DMS153 treated with DMSO at 0.1 percent for 48 hours (cell line): ENCODE data around the gene TESK1.
A peak's percentile ranks its signal among the peaks of the same experiment; 100 is the strongest.
"Not testable (repeated sequence)": the region's sequence is repeated elsewhere in the genome, so short reads cannot be mapped to it uniquely, and the experiment has no call there.

Source experiments
- DNase-seq: peaks from one replicate; lab custom pipeline; 2025; ENCODE audit not compliant: unreplicated experiment; lab: John Stamatoyannopoulos, UW

TESK1 gene

DNA sequence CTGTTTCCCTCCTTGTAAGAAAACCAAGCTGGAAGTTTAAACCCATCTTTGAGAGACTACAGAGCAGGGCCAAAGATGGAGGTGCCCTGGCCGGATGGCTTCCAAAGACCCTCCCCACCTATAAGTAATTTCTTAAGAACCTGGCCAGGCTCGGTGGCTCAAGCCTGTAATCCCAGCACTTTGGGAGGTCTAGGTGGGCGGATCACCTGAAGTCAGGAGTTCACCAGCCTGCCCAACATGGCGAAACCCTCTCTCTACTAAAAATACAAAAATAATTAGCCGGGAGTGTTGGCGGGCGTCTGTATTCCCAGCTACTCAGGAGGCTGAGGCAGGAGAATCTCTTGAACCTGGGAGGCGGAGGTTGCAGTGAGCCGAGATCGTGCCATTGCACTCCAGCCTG is 40.7 kb downstream of the TESK1 start:
- DNase-seq, result not testable (repeated sequence)

- DNase-seq, result peak; percentile 44
These were observed 41.1 kb downstream of the TESK1 start for GRCh38 chr9:35646153-35646532.

- peak; percentile 89 for DNase-seq
These were observed 41.6 kb downstream of the TESK1 start for GRCh38 chr9:35646533-35647265.

DNA sequence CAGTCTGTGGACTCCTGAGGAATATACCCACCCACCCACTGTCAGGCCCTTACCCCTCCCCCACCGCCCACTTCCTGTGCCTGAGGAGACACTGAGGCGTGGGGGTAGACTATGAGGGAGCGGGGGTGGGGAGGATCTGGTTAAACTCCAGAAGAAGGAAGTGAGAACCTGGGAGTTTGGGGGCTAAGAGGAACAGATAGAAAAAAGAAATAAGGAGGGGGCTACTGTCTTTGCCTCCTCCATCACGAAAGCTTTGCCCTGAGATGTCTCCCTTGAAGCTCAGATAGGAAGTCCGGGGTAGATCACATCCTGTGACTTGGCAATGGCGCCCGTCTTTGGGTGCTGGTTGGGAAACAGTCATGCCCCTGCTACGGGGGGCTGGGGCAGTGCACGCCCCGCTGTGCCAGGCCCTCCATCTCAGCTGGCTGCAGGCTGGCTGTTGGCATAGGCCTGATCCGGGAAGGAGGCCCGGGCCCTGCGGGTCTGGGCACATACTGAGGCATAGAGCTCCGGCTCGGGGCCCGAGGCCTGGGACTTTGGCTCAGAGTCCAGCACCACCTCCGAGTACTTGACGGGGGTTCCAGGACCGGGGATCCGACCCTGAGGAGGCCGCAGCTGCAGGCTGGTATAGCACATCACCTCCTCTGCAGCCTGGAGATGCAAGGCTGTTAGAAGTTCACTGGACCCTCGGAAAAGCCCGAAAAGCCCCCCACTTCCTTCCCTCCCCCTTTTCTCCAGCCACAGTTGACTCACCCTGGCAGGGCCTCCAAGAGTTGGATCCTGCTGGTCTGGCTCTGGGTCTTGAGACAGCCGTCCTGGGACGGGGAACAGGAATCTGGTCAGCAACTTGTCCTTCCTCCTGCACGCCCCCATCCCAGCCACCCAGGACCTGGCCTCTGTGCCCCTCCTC is 44.6 kb downstream of the TESK1 start:
- DNase-seq, result no peak

DNA sequence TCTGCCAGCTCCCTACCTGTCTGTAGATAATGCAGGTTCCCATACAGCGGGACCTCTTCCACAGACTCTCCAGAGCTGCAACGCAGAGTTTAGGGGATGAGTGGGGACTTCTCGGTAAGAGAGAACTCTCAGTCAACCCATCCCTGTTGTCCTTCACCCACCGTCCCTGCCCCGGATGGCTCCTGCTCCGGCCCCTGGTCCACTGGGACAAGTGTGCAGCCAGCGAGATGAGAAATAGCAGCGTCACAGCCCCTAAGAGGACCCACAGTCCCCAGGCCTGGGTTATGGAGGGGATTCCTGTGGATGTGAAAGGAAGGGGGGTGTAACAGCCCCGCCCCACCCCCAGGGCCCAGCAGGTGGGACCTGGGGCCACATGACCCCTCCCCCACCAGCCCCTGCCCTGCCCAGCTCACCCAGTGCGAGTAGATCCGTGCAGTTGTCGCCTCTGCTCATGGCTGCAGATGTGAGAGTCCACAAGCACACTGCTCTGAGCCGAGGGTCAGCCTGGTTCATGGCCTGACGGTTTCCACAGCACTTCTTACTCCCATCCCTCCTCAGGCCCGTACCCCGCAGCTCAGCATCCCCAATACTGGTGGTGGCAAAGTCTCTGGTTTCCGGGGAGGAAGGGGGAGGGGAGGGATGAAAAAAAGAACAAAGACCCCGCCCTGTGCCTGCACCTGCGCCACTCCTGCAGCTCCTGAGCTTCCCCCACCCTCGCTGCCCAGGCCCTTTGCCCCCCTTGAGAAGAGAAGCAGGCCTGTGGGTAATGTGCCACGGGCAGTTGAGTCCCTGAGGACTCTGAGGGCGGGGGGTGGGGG is 45.5 kb downstream of the TESK1 start, which contains the start of gene SIT1:
SIT1 (minus strand) TSS at position 591 of the 818 bp plus-strand sequence; CDS start at position 513, 78 bp downstream.
- no peak for DNase-seq

GRCh38 chr9:35651956-35652828 is 47.1 kb downstream of the TESK1 start:
- no peak for DNase-seq

DNA sequence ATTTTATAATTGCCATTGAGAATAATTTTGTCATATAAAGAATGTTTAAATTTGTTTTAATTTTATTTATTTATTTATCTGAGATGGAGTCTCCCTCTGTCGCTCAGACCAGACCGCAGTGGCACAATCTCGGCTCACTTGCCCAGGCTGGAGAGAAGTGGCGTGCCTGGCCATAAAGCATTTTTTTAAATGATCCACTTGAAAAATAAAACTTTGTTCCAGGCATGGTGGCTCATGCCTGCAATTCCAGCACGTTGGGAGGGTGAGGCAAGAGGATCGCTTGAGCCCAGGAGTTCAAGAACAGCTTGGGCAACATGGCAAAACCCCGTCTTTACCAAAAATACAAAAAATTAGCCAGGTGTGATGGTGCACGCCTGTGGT is 47.8 kb downstream of the TESK1 start:
- no peak for DNase-seq

DNA sequence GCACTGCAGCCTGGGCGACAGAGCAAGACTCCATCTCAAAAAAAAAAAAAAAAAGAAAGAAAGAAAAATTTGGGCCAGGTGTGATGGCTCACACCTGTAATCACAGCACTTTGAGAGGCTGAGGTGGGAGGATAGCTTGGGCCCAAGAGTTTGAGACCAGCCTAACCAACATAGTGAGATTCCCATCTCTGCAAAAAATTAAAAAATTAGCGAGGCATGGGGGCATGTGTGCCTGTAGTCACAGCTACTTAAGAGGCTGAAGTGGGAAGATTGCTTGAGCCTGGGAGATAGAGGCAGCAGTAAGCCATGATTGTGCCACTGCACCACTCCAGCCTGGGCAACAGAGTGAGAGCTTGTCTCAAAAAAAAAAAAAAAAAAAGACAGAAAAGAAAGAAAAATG is 48.5 kb downstream of the TESK1 start:
- no peak for DNase-seq

DNA sequence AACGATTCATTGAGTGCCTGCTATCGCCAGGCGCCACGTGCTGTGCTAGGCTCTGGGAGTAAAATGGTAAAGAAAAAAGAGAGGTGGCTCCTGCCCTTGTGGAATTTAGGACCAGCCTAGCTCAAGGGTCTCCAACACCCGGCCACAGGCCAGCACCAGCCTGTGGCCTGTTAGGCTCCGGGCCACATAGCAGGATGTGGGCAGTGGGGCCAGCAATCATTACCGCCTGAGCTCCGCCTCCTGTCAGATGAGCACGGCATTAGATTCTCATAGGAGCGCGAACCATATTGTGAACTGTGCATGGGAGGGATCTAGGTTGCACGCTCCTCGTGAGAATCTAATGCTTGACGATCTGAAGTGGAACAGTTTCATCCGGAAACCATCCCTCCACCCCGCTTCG is 51.3 kb downstream of the TESK1 start:
- DNase-seq, result no peak

DNA sequence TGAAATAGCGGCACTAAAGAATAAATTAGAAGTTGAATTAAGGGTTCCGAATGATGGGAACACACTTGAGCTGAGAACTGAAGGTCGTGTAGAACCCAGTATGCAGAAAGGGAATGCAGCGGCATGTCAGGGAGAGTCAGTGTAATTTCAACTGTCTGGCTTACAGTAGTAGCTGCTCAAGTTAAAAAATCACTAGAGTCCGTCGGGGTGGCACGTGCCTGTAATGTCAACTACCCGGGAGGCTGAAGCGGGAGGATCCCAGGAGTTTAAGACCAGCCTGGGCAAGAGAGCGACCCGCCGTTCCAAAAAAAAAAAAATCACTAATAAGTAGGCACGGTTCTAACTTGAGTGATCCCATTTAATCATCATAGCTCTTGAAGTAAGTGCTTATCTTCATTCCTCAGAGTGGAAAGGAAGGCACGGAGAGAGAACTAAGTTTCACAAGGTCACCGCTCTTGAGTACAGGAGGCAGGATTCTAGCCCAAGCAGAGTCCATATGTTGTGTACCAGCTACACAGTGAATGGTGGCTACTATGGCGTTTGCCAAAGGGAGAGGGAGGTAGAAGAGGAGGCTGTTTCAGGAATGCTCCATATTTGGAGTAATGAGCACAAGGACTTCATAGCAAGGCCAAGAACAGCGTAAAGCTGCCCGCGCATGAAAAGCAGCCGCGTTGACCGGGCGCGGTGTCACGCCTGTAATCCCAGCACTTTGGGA is 51.9 kb downstream of the TESK1 start:
- no peak for DNase-seq

DNA sequence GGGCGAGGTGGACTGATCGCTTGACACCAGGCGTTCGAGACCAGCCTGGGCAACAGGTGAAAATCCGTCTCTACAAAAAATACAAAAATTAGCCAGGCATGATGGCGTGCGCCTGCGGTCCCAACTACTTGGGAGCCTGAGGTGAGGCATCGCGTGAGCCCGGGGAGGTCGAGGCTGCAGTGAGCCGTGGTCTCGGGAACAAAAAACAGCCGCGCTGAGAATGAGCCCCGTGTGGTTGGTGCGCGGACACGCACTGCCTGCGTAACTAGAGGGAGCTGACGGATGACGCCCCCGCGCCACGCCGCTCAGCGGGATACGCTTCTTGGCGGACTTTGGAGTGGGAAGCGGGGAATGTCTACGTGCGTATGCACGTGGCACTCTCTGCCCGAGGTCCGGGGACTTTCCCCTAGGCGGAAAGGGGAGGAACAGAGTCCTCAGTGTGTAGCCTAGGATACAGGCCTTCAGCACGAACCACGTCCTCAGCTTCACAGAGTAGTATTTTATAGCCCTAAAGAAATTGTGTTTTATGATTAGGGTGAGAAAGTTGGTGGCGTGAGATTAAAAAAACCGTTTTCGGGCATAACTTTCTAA is 52.6 kb downstream of the TESK1 start, which contains the start of gene RMRP:
RMRP (minus strand) TSS at position 474 of the 591 bp plus-strand sequence.
- DNase-seq, result peak; percentile 93

DNA sequence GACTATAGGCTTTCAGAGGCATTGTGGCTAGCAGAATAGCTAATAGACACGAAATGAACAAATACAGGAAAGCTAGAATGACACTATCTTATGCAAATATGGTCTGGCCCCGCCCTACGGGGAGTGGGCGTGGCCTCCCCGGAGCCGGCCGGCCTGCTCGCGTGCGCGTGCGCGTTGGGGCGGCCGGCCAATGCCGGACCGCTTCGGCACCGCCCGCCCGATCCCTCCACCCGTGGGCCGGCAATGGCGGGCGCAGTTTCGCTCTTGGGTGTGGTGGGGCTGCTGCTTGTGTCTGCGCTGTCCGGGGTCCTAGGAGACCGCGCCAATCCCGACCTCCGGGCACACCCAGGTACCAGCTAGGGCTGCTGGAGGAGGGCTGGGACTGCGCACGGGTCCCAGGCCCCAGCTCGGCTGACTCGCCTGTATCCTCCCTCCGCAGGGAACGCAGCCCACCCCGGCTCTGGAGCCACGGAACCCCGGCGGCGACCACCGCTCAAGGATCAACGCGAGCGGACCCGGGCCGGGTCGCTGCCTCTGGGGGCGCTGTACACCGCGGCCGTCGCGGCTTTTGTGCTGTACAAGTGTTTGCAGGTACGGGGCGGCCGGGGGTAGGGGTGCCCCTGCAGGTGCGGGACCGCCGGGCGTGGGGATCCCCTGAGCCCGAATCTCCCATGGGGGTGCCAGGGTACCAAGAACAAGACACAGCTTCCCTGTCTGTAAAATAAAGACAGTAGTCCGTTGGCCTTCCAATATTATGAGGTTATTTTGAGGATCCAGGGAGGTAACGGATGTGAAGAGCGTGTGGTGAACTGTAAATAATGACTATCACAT is 53.3 kb downstream of the TESK1 start, which contains the start of gene CCDC107:
CCDC107 (plus strand) TSS at position 156 of the 831 bp plus-strand sequence; CDS start at position 244, 88 bp downstream.
- peak; percentile 77 for DNase-seq

- no peak for DNase-seq
These were observed 53.8 kb downstream of the TESK1 start for GRCh38 chr9:35658968-35659220.

GRCh38 chr9:35659340-35659739 is 54.3 kb downstream of the TESK1 start:
- DNase-seq, result no peak
